Inflammatory macrophage (primary cell): Measurements from ENCODE around the gene NECAB2.
A peak's percentile ranks its signal among the peaks of the same experiment; 100 is the strongest.

ENCODE experiments used
- DNase-seq, 2 donors: peaks; one replicate each; pipeline ENCODE4 v3.0.0-alpha.2; 2020 to 2022

NECAB2 gene

GRCh38 chr16:84027625-84028024, 59.6 kb downstream of the NECAB2 start:
- no peak for DNase-seq

DNA sequence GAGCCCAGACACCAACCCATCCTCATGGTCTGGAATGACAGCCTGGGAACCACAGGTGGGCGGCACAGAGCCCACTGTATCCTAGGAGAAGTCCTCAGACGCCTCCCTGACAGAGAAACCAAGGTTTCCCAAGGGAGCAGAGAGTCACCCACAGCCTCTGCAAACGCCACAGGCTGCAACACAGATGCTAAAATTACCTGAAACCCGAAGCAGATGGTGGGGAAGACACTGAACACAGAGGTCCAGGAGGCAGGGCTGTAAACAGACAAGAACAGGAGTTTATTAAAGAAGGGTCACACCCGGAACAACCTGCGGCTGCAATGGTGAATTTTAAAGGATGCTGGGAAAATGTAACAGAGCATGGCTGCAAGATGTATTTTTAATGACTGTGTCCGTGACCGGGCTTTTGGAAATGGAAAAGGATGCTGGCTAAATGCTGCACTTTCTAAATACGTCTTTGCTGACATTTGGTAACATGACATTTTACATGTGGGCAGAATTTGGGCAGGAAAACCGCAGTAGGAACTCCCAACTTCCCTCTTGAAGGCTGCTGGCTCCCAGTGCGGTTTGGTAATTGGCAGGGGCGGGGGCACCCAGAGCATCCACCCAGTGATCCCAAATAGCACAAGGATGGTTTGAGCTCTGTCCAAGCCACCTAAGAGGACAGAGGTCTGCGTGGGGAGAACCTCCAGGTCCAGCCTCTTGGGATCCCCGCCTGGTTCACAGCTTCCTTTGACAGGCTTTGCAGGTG, 61.4 kb downstream of the NECAB2 start:
- DNase-seq: peak; percentile 66 to 86

GRCh38 chr16:84031556-84031955, 63.5 kb downstream of the NECAB2 start:
- no peak for DNase-seq

DNA sequence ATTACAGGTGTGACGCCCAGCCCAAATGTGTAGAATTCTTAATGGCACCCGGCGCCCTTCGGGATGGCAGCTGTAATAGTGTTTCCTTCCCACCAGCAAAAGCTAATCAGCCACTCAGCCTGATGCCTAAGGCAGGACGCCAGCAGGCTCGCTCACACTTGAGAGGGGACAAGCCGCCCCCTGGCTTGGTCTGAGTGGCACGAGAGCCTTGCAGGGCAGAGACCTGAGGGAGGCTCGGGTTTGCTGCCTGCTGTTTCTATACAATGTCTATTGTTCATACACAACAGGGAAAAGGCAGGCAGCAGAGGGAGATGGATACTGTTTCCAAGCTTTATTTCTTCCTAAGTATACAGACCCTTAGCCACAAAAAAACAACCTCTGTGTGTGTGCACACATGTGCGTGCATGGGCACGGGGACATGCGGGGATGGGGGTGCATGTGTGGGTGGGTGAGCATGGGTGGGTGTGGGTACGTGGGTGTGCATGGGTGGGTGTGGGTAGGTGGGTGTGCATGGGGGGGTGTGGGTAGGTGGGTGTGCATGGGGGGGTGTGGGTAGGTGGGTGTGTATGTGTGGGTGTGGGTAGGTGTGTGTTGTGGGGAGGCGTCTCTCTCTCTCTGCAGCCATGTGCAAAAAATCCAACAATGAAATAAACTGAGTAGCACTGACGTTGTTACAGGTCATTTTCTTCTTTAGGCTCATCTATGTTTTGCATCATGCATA, 64.6 kb downstream of the NECAB2 start:
- no peak for DNase-seq

DNA sequence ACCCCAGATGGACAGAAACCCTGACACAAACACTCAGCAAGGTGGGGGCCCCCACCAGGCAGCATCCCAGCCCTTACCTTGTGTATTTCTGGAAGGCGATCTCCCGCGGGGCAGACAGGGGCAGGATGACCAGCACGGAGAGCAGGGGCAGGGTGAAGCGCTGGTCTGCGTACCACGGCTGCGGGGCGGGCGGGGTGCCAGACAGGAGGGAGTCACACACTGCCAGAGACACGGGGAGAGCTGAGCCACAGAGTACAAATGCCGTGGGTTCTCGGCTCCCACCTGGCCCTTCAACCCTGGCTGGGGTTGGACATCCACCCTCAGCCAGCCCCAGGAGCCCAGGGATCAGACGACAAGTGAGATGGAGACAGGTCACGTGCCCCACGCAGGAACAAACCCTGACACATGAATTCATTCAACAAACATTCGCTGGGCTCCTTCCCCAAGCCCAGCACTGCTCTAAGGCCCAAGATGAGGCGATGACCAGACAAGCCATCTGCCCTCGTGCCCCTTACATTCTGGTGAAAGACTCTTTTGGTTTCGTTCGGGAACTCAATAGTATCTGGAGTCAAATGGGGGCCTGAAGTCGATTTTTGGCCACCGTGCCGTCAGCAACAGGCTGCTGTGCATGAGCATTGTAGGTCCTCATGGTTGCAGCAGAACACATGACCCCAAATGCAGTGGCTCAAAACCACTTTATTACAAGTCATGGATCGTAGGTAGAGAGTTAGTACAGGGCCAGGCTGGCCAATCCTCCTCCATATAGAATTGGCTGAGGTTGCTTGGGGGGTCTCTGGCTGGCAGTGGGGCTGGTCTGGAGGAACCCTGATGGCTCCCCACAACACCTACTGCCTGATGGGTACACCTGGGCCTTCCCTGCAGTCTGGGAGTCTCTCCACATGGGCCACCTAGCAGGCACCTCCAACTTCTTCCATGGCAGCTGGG, 65.5 kb downstream of the NECAB2 start:
- DNase-seq: no peak

GRCh38 chr16:84034516-84034915, 66.5 kb downstream of the NECAB2 start:
- DNase-seq: no peak

- DNase-seq: no peak
These were observed 68.1 kb downstream of the NECAB2 start for GRCh38 chr16:84036131-84036530.

DNA sequence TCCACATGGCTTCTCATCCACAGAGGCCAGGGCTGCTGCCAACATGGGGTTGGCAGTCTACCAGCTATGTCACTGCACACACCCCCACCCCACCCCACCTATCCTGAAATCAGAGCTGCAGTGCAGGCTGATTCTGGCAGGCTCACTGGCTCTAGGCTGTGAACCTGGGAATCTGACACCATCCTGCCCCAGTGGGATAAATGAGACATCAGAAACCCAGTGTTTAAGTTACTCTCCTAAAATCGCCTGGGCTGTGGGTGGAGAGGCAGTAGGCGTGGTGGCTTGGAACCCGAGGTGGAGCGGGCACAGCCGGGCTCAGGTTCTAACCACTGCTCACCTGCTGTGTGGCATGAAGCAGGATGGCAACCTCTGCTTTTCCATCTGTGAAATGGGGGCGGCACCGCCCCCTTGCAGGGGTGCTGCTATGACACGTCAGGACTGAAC, 69.0 kb downstream of the NECAB2 start:
- DNase-seq: no peak

- DNase-seq: no peak
These were observed 70.4 kb downstream of the NECAB2 start for GRCh38 chr16:84038469-84038868.

DNA sequence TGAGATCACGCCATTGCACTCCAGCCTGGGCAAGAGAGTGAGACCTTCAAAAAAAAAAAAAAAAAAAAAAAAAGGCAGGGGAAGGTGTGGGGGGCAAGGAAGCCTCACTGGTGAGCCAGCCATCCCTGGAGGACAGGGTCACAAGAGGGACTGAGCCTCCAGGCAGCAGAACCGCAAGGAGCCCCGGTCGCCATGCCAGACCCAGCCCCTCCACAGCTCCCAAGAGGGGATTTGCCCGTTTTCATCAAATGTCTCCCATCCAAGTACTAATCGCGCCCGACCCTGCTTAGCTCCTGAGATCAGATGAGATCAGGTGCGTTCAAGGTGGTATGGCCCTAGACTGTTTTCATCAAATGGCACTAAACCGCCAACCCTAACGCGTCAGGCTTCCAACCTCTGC, 71.7 kb downstream of the NECAB2 start:
- DNase-seq: no peak

DNA sequence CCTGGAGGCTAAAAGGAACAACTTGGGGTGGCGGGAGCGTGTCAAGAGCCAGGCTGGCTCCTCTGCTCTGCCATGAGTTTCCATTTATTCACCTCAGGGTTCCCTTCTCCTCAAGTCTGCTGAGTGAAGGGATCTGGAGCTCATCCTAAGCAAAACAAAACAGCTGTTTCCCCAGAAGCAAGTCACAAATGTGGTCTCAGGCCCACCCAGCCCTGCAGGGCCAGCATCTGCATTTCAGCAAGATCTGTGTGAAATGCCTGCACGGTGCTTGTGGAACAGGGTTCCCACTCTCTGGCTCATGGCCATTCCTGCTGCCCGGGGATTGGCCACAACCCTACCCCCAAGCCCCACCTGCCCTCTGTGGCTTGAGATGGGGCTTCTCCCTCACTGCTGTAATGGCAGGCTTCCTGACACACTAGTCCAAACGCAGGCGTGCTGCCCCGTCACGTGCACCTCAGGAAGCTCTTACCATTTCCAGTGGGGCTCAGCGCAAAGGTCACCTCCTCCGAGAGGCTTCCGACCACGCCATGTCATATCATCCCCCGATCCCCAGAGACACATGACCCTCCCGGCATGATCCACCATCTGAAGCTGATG, 72.3 kb downstream of the NECAB2 start:
- DNase-seq: no peak

DNA sequence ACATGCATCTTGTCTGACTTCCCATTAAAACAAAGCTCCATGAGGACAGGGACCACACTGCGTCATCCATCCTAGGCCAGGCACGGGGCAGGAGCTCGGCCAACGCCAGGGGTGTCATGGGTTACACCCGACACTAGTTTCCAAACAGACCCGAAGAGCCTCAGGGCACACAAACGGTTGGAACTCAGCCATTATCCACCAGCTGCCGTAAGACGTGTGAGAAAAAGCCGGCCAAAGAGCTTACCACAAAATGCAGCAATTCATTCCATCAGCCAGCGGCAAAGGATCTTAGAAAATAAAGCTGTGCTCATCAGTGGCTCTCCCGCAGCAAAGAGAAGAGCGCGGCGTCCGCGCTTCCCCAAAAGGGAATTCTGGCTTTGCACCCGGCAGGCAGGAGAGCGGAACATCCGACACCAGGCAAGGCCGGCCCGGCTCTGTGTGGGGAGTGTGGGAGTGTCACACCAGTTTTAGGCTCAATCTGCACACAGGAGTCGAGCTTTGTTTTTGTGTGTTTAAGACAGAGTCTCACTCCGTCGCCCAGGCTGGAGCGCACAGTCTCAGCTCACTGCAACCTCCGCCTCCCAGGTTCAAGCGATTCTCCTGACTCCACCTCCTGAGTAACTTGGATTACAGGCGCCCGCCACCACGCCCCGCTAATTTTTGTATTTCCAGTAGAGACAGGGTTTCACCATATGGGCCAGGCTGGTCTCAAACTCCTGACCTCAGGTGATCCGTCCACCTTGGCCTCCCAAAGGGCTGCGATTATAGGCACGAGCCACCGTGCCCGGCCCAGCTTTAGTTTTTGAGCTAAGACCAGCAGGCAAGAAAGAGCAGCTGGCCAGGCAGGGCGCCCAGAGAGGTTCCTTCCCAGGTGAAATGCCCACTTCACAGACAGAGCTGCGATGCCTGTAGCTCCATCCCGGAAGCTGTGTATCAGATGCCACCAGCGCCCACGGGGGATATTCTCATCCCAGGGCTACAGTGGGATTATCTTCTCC, 73.1 kb downstream of the NECAB2 start:
- DNase-seq: no peak

- no peak for DNase-seq
These were observed 73.8 kb downstream of the NECAB2 start for GRCh38 chr16:84041881-84042280.

DNA sequence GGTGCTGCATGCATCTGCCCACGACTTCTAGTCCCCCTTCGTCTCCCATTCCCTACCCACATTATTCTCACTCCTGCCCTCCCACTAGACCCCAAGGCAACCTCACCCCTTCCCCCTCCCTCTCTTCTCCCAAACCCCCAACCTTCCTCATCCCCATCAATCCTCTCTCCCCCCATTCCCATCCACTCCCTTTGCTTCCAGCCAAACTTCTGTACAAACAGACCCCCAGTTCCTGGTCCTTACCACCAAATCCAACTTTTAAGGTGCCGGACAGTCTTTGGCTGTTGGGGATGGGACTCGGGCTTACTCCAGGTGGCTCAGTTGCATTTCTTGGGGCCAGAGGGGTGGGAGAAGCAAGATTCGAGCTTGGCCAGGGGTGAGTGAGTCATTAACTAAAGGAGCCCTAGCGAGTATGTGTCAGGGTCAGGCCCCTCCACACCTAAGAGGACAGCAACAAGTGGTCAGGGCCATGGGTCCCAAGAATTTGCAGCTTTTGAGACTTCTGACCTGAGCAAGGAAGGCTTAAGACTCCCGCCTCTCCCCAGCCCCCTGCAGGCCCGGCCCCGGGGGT, 74.3 kb downstream of the NECAB2 start, which contains the start of gene SLC38A8:
TSS of gene SLC38A8 (minus strand) at position 488 of the 571 bp plus-strand sequence. CDS start 638 bp downstream, outside the sequence.
- no peak for DNase-seq

DNA sequence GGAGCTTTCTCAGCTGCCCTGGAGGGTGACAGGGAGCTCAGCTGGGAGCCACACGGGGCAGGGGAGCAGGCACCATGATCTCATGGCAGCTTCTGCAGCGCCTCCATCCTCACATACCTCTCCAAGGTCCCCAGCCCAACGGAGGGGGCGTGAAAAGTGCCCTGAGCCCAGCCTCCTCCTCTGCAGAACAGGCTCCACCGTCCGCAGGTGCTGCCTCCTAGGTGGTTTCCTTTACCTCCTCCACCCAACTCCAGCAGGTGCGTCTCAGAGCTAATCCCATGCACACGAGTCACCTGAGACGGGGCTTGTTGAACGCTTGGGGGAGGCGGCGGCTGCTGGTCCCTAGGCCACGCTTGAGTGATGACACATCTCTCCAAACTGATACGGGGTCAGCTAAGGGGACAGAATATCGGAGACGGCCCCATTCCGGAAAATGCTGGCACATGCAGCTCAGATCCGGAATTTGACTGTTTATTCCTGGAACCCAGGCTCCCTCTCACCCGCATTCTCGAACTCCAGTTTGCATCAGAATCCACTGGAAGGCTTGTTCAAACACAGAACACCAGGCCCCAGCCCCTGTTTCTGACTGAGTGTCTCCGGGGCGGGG, 74.9 kb downstream of the NECAB2 start:
- no peak for DNase-seq

- DNase-seq: no peak
These were observed 75.6 kb downstream of the NECAB2 start for GRCh38 chr16:84043486-84044117.

DNA sequence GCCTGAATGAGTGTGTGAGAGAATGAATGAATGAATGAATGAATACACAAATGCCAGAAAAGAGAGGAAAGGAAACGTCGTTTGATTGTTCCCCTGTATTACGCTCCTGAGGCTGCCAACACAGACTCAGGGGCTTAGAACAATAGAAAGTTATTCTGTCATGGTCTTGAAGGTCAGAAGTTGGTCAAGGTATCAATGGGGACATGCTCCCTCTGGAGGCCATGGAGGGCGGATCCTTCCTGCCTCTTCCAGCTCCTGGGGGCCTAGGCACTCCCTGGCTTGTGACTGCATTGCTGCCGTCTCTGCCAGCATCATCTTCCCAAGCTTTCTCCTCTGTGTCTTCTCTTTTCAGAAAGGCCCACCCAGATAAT, 76.1 kb downstream of the NECAB2 start:
- DNase-seq: peak; percentile 24 to 35

DNA sequence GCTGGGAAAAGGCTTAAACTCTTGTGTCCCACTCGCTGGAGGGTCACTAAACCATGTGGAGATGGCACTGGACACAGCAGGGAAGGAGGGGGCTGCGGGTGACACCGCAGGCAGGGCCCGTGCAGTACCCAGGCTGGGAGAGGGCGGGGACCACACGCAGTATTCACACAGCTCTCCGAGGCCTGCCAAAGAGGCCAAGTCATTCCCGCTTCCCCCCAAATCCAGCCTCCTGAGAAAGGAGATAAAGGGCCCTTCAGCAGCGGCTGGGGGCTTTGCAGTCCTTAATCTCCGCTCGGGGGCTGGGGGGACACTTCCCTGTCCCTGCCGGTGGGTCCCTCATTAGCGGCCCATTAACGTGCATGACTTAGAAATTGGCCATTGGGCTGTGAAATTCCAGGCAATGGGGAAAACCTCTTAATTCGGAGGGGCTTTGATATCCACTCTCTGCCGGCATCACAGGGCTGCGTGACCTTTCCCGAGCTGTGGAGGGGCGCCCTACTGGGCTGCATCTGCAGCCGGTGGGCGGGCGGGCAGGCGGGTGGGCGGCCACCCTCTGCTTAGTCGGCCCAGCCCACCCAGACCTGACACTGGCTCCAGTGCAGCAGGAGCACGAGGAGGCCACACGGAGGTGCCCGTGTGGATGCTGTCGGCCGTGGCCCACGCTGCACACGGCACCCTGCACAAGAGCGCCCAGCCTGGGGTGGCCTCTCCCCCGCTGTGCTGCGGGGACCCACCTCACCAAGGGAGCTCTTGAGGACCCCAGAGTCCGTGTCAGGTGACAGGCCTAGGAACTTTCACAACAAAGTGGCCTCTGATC, 77.2 kb downstream of the NECAB2 start:
- no peak for DNase-seq
